K562 (cell line): ENCODE measurements around the gene FOLR2. TPM values are rescaled to one million over a fixed set of nuclear protein-coding genes. Genes with fewer than 3 reads are reported as not detected.

ENCODE experiments used
- CREBBP ChIP-seq: IDR thresholded peaks from one replicate; pipeline ENCODE4 v1.6.1; 2012; ENCODE audit warnings: low read depth, mild to moderate bottlenecking, control low read depth, inconsistent platforms, low read length
- ESRRB ChIP-seq: fragments of 250-450 bp; sonication (Bioruptor Pico); IDR thresholded peaks from 2 replicates; pipeline ENCODE4 v1.5.0; 2020; ENCODE audit warnings: mild to moderate bottlenecking, moderate library complexity, borderline replicate concordance
- FOXJ3 ChIP-seq: sonication (generic); formaldehyde crosslinking; IDR thresholded peaks from 2 replicates; pipeline ENCODE4 v1.4.0; 2020; ENCODE audit warnings: mild to moderate bottlenecking, missing genetic modification reagents
- KLF1 ChIP-seq: fragments of 450-650 bp; IDR thresholded peaks from 2 replicates; pipeline ENCODE4 v1.6.1; 2016; ENCODE audit warnings: missing genetic modification characterization, missing compliant biosample characterization
- MECOM ChIP-seq: fragments of 250-450 bp; sonication (Bioruptor Pico); IDR thresholded peaks from 2 replicates; pipeline ENCODE4 v1.8.0; 2022; ENCODE audit warnings: inconsistent platforms
- SAFB2 ChIP-seq: fragments of 200-400 bp; formaldehyde crosslinking; IDR thresholded peaks from 2 replicates; pipeline ENCODE4 v1.6.1; 2018; ENCODE audit warnings: borderline replicate concordance, low read length, low read depth, moderate library complexity; ENCODE audit not compliant: severe bottlenecking
- SMAD3 ChIP-seq: fragments of 450-650 bp; formaldehyde crosslinking; conservative IDR thresholded peaks from 2 replicates; pipeline ENCODE4 v1.4.0; 2020; ENCODE audit warnings: mild to moderate bottlenecking
- SNIP1 ChIP-seq: fragments of 450-650 bp; IDR thresholded peaks from 2 replicates; pipeline ENCODE4 v1.7.1; 2017; ENCODE audit warnings: low read depth, mild to moderate bottlenecking
- TAF7 ChIP-seq: fragments of 450-650 bp; IDR thresholded peaks from 2 replicates; pipeline ENCODE4 v1.6.1; 2016; ENCODE audit warnings: missing genetic modification characterization, missing compliant biosample characterization
- ZFP36 ChIP-seq: fragments of 150-350 bp; IDR thresholded peaks from 2 replicates; pipeline ENCODE4 v1.6.1; 2018; ENCODE audit warnings: low read length, low read depth; ENCODE audit not compliant: partially characterized antibody
- ZNF77 ChIP-seq: fragments of 250-450 bp; sonication (Bioruptor Pico); IDR thresholded peaks from 2 replicates; pipeline ENCODE4 v1.5.0; 2020
- polyA plus RNA-seq, 8 experiments: library from polyadenylated mRNA; depleted of rRNA in 4 of 8; stranded (reverse) in 5 of 8; unstranded in 3 of 8; fragments of >200 nt; fragmentation: Nextera tagmentation in 2 of 8; fragmentation: Illumina TruSeq in 1 of 8; extraction: Ambion mirVana in 2 of 8; extraction: Trizol in 1 of 8; gene quantifications; 2 replicates each; pipeline versions ENCODE4 v1.2.1 to v1.2.3, GENCODE V29; 2011 to 2014; ENCODE audit warnings: inconsistent platforms in 1 of 8, missing spikeins in 1 of 8
- total RNA-seq, 7 experiments: library from RNA; depleted of rRNA in 6 of 7; stranded (reverse); fragments of >200 nt in 6 of 7; fragmentation: Illumina TruSeq in 2 of 7; extraction: Trizol in 2 of 7; gene quantifications; 2 replicates each; pipeline versions ENCODE4 v1.2.1 to v1.2.3, GENCODE V29; 2011 to 2021; ENCODE audit warnings: low replicate concordance in 1 of 7
- TF ChIP-seq, protein P1 (sequence below): fragments of 250-450 bp; sonication (Bioruptor Pico); IDR thresholded peaks from 2 replicates; pipeline ENCODE4 v1.5.1; 2021; ENCODE audit warnings: mild to moderate bottlenecking
- TF ChIP-seq, protein P2 (sequence below): IDR thresholded peaks from 2 replicates; pipeline ENCODE4 v1.6.1; 2011; ENCODE audit not compliant: insufficient read length; ENCODE audit errors: extremely low read depth
- TF ChIP-seq, protein P3 (sequence below): IDR thresholded peaks from 2 replicates; pipeline ENCODE4 v1.6.1; 2011; ENCODE audit warnings: borderline replicate concordance, low read depth, mild to moderate bottlenecking, moderate library complexity, low read length; ENCODE audit not compliant: insufficient read depth, poor library complexity, severe bottlenecking
- TF ChIP-seq, protein P4 (sequence below): fragments of 150-350 bp; IDR thresholded peaks from 2 replicates; pipeline ENCODE4 v1.6.1; 2014; ENCODE audit warnings: low read depth, mild to moderate bottlenecking, low read length, borderline replicate concordance
- TF ChIP-seq, protein P5 (sequence below), 2 experiments: fragments of 450-650 bp; conservative IDR thresholded peaks; 2 replicates each; pipeline ENCODE4 v1.6.1; 2017; ENCODE audit warnings: mild to moderate bottlenecking in 2 of 2, moderate library complexity in 2 of 2

FOLR2 gene
- total and polyA plus RNA-seq, 9 of the 15 experiments (the other 6 are each of a cell fraction or from before 2014, with no cell fraction given), result 0.27 TPM; not detected in 8

DNA sequence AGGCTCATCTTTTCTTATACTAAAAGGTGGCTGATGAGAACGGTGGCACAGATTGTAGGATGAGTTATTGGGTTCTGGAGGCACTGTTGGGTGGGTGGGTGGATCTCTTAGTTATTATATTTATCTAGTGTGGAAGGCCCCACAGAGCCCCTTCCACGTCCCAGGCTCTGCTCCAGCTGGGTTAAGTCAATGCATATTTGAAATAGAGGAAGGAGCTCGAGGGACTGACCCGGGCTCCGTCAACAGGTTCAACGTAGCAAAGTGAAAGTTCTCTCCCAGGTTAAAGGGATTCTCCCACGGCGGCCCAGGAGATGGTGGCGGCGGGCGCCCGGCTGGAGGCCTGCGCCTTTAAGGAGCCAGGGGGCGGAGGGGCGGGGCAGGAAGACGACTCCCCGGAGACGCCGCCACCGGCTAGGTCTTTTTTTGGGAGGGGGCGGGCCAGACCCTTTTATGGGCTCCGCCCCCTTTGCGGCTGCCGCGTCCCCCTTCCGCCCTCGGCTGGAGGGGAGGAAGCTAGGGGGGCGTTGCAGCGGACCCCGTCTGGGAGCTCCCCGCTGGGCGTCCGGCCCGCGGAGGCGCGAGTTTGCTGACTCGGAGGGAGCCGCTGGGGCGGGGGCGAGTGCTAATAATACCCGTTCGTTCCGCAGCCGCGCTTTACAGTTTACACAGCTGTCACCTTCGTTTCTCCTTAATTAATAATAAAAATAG is 6.5 kb downstream of the FOLR2 start (continued):
- TF ChIP-seq, protein P1, sequence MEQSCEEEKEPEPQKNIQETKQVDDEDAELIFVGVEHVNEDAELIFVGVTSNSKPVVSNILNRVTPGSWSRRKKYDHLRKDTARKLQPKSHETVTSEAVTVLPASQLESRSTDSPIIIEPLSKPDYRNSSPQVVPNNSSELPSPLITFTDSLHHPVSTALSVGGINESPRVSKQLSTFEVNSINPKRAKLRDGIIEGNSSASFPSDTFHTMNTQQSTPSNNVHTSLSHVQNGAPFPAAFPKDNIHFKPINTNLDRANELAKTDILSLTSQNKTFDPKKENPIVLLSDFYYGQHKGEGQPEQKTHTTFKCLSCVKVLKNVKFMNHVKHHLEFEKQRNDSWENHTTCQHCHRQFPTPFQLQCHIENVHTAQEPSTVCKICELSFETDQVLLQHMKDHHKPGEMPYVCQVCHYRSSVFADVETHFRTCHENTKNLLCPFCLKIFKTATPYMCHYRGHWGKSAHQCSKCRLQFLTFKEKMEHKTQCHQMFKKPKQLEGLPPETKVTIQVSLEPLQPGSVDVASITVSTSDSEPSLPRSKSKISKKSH, result no peak
- TF ChIP-seq KLF1 (tag), result 0 out of 2 replicates have a peak, but pooled peaks have one; percentile 46
- TF ChIP-seq SMAD3 (CRISPR knock-in tag), result no peak
- TF ChIP-seq, protein P2, sequence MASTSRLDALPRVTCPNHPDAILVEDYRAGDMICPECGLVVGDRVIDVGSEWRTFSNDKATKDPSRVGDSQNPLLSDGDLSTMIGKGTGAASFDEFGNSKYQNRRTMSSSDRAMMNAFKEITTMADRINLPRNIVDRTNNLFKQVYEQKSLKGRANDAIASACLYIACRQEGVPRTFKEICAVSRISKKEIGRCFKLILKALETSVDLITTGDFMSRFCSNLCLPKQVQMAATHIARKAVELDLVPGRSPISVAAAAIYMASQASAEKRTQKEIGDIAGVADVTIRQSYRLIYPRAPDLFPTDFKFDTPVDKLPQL, result no peak
- TF ChIP-seq, protein P3, sequence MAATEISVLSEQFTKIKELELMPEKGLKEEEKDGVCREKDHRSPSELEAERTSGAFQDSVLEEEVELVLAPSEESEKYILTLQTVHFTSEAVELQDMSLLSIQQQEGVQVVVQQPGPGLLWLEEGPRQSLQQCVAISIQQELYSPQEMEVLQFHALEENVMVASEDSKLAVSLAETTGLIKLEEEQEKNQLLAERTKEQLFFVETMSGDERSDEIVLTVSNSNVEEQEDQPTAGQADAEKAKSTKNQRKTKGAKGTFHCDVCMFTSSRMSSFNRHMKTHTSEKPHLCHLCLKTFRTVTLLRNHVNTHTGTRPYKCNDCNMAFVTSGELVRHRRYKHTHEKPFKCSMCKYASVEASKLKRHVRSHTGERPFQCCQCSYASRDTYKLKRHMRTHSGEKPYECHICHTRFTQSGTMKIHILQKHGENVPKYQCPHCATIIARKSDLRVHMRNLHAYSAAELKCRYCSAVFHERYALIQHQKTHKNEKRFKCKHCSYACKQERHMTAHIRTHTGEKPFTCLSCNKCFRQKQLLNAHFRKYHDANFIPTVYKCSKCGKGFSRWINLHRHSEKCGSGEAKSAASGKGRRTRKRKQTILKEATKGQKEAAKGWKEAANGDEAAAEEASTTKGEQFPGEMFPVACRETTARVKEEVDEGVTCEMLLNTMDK, result no peak
- TF ChIP-seq SNIP1, result no peak
- TF ChIP-seq ZNF77 (CRISPR knock-in tag), result no peak
- no peak for TF ChIP-seq SAFB2
- no peak for TF ChIP-seq ZFP36
- TF ChIP-seq, protein P4, sequence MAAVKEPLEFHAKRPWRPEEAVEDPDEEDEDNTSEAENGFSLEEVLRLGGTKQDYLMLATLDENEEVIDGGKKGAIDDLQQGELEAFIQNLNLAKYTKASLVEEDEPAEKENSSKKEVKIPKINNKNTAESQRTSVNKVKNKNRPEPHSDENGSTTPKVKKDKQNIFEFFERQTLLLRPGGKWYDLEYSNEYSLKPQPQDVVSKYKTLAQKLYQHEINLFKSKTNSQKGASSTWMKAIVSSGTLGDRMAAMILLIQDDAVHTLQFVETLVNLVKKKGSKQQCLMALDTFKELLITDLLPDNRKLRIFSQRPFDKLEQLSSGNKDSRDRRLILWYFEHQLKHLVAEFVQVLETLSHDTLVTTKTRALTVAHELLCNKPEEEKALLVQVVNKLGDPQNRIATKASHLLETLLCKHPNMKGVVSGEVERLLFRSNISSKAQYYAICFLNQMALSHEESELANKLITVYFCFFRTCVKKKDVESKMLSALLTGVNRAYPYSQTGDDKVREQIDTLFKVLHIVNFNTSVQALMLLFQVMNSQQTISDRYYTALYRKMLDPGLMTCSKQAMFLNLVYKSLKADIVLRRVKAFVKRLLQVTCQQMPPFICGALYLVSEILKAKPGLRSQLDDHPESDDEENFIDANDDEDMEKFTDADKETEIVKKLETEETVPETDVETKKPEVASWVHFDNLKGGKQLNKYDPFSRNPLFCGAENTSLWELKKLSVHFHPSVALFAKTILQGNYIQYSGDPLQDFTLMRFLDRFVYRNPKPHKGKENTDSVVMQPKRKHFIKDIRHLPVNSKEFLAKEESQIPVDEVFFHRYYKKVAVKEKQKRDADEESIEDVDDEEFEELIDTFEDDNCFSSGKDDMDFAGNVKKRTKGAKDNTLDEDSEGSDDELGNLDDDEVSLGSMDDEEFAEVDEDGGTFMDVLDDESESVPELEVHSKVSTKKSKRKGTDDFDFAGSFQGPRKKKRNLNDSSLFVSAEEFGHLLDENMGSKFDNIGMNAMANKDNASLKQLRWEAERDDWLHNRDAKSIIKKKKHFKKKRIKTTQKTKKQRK, result no peak
- no peak for TF ChIP-seq CREBBP
- no peak for TF ChIP-seq FOXJ3
- no peak for TF ChIP-seq TAF7 (tag)
- TF ChIP-seq ESRRB (CRISPR knock-in tag), result no peak
- TF ChIP-seq MECOM, result no peak
- TF ChIP-seq, protein P5, sequence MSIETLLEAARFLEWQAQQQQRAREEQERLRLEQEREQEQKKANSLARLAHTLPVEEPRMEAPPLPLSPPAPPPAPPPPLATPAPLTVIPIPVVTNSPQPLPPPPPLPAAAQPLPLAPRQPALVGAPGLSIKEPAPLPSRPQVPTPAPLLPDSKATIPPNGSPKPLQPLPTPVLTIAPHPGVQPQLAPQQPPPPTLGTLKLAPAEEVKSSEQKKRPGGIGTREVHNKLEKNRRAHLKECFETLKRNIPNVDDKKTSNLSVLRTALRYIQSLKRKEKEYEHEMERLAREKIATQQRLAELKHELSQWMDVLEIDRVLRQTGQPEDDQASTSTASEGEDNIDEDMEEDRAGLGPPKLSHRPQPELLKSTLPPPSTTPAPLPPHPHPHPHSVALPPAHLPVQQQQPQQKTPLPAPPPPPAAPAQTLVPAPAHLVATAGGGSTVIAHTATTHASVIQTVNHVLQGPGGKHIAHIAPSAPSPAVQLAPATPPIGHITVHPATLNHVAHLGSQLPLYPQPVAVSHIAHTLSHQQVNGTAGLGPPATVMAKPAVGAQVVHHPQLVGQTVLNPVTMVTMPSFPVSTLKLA (conservative IDR thresholded peaks at IDR 0.05), result peak; percentile 32 to 66; a peak in 2 of 4 replicates
